Activated CD4-positive, alpha-beta T cell treated with anti-CD3 and anti-CD28 coated beads for 36 hours (primary cell): ENCODE results near the gene TRAP1. TPM values are rescaled to one million over a fixed set of nuclear protein-coding genes. Genes with fewer than 3 reads are reported as not detected.
A peak's percentile ranks its signal among the peaks of the same experiment; 100 is the strongest.

Experiments used
- ATAC-seq: fragments of 200-7000 bp; cut with Tn5 transposase; one replicate; pipeline ENCODE4 v1.10.0; 2021; ENCODE audit warnings: mild to moderate bottlenecking, moderate library complexity
- CTCF ChIA-PET: fragments of 350-600 bp; sonication (Branson Sonifier 250); formaldehyde crosslinking; loops from one replicate; lab custom pipeline; 2021; ENCODE audit warnings: antibody characterized with exemption; lab: Charles Lee
- POLR2A ChIA-PET: fragments of 350-600 bp; sonication (Branson Sonifier 250); formaldehyde crosslinking; loops from one replicate; lab custom pipeline; 2021; ENCODE audit warnings: antibody characterized with exemption, inconsistent platforms; lab: Charles Lee
- DNase-seq: peaks from one replicate; pipeline ENCODE4 v3.0.0-alpha.2; 2020
- H3K27ac Mint-ChIP-seq: one replicate; pipeline ENCODE4 v1.8.0; 2021; ENCODE audit warnings: mixed read lengths
- H3K27me3 Mint-ChIP-seq: one replicate; pipeline ENCODE4 v1.8.0; 2021; ENCODE audit warnings: mixed read lengths
- H3K36me3 Mint-ChIP-seq: one replicate; pipeline ENCODE4 v1.8.0; 2021; ENCODE audit warnings: low read depth, mixed read lengths
- H3K4me1 Mint-ChIP-seq: one replicate; pipeline ENCODE4 v1.8.0; 2021; ENCODE audit warnings: mixed read lengths
- H3K4me3 Mint-ChIP-seq: one replicate; pipeline ENCODE4 v1.8.0; 2021; ENCODE audit warnings: mild to moderate bottlenecking, moderate library complexity, mixed read lengths
- H3K9me3 Mint-ChIP-seq: one replicate; pipeline ENCODE4 v1.8.0; 2021; ENCODE audit warnings: low read depth, mixed read lengths
- intact Hi-C, 2 experiments: fragments of 100-400 bp; cut with DNase I in 1 of 2; cut with micrococcal nuclease in 1 of 2; formaldehyde crosslinking; loops; one replicate each; pipeline versions ENCODE4 v1.14.2 to v1.15.1; 2022 to 2024; cut with DNase I, micrococcal nuclease
- total RNA-seq, 2 experiments: library from RNA; stranded (reverse); gene quantifications; one replicate each; pipeline ENCODE4 v1.2.3, GENCODE V29; 2021

The TRAP1 gene
- total RNA-seq, 2 experiments from 2014 or later, result 306 to 360 TPM

GRCh38 chr16:3643095-3643730, 74.1 kb downstream of the TRAP1 start:
- Mint-ChIP-seq H3K9me3 (no peaks in the 10 kb centered on the region), H3K4me3 (no peak overlapping the region), H3K27me3 (no peaks in the 10 kb centered on the region), H3K27ac (no peak overlapping the region), H3K4me1 (peaks cover 6% of the 10 kb centered on the region), H3K36me3 (peaks cover 6% of the 10 kb centered on the region)
- intact Hi-C loops, result no loop called here
- ATAC-seq (no peak), DNase-seq (no peak)
- POLR2A ChIA-PET, result no interaction called here
- CTCF ChIA-PET, result interaction anchor here (0.6 kb wide), 1 partner anchor 31 kb away, joined by 3 read pairs; the partner anchor contains the start of gene SLX4

- no peaks in the 10 kb centered on the region for H3K27me3 Mint-ChIP-seq
- H3K36me3 Mint-ChIP-seq, result peaks cover 6% of the 10 kb centered on the region
- H3K9me3 Mint-ChIP-seq, result no peaks in the 10 kb centered on the region
- no peak overlapping the region for H3K4me3 Mint-ChIP-seq
- no peak overlapping the region for H3K27ac Mint-ChIP-seq
- CTCF ChIA-PET, result interaction anchor here (0.6 kb wide), 1 partner anchor 31 kb away, joined by 3 read pairs; the partner anchor contains the start of gene SLX4
- DNase-seq (no peak), ATAC-seq (no peak)
- intact Hi-C loops, result no loop called here
- H3K4me1 Mint-ChIP-seq, result peaks cover 12% of the 10 kb centered on the region
- POLR2A ChIA-PET, result no interaction called here
Measured at GRCh38 chr16:3642397-3643094, 74.8 kb downstream of the TRAP1 start.

- DNase-seq, result no peak
- Mint-ChIP-seq H3K9me3 (no peaks in the 10 kb centered on the region), H3K27ac (no peak overlapping the region), H3K4me1 (peaks cover 19% of the 10 kb centered on the region), H3K27me3 (no peaks in the 10 kb centered on the region), H3K4me3 (no peak overlapping the region), H3K36me3 (peaks cover 6% of the 10 kb centered on the region)
- no peak for ATAC-seq
- ChIA-PET CTCF (no interaction called here), POLR2A (no interaction called here)
- intact Hi-C loops, result no loop called here
Measured at GRCh38 chr16:3641801-3642396, 75.4 kb downstream of the TRAP1 start.

GRCh38 chr16:3640632-3641501, 76.5 kb downstream of the TRAP1 start:
- intact Hi-C loops, result no loop called here
- no peak for ATAC-seq
- H3K4me1 Mint-ChIP-seq, result peaks cover 25% of the 10 kb centered on the region

GRCh38 chr16:3640207-3640606, 77.1 kb downstream of the TRAP1 start:
- intact Hi-C loops, result no loop called here
- no peak overlapping the region for H3K27ac Mint-ChIP-seq
- peaks cover 27% of the 10 kb centered on the region for H3K4me1 Mint-ChIP-seq
- H3K4me3 Mint-ChIP-seq, result no peak overlapping the region
- no peaks in the 10 kb centered on the region for H3K9me3 Mint-ChIP-seq
- DNase-seq (no peak), ATAC-seq (no peak)
- POLR2A ChIA-PET, result no interaction called here
- H3K36me3 Mint-ChIP-seq, result peaks cover 6% of the 10 kb centered on the region
- CTCF ChIA-PET, result interaction anchor here (0.6 to 2.1 kb wide), 3 partner anchors 9 to 20 kb away, joined by 3 to 6 read pairs (median 4); partner anchors contain the start of gene DNASE1
- H3K27me3 Mint-ChIP-seq, result no peaks in the 10 kb centered on the region

More at GRCh38 chr16:3640632-3641501, 76.5 kb downstream of the TRAP1 start:
- no peaks in the 10 kb centered on the region for H3K9me3 Mint-ChIP-seq
- no peak overlapping the region for H3K4me3 Mint-ChIP-seq
- POLR2A ChIA-PET, result interaction anchor here (0.6 kb wide), 1 partner anchor 137 kb away, joined by 5 read pairs; no protein-coding TSS in a partner anchor
- CTCF ChIA-PET, result interaction anchor here (0.6 to 2.1 kb wide), 4 partner anchors 9 to 106 kb away, joined by 3 to 6 read pairs (median 4); partner anchors contain the start of gene DNASE1
- DNase-seq, result no peak
- H3K36me3 Mint-ChIP-seq, result peaks cover 6% of the 10 kb centered on the region
- no peaks in the 10 kb centered on the region for H3K27me3 Mint-ChIP-seq
- no peak overlapping the region for H3K27ac Mint-ChIP-seq

GRCh38 chr16:3638916-3639644, 78.2 kb downstream of the TRAP1 start:
- CTCF ChIA-PET, result interaction anchor here (1.7 to 2.1 kb wide), 2 partner anchors 10 to 15 kb away, joined by 4 to 6 read pairs; partner anchors contain the start of gene DNASE1
- DNase-seq (no peak), ATAC-seq (no peak)
- POLR2A ChIA-PET, result no interaction called here
- Mint-ChIP-seq H3K9me3 (no peaks in the 10 kb centered on the region), H3K27me3 (no peaks in the 10 kb centered on the region), H3K4me3 (no peak overlapping the region), H3K36me3 (peaks cover 6% of the 10 kb centered on the region), H3K27ac (peak overlapping the region; percentile 53), H3K4me1 (peaks cover 27% of the 10 kb centered on the region)
- intact Hi-C loops, result no loop called here

- H3K4me1 Mint-ChIP-seq, result peaks cover 27% of the 10 kb centered on the region
- DNase-seq (peak; percentile 58), ATAC-seq (peak; percentile 89)
- intact Hi-C loops, result no loop called here
- H3K9me3 Mint-ChIP-seq, result no peaks in the 10 kb centered on the region
- POLR2A ChIA-PET, result no interaction called here
- peaks cover 6% of the 10 kb centered on the region for H3K36me3 Mint-ChIP-seq
- H3K27me3 Mint-ChIP-seq, result no peaks in the 10 kb centered on the region
- CTCF ChIA-PET, result interaction anchor here (0.6 to 1.1 kb wide), 3 partner anchors 10 to 109 kb away, joined by 3 read pairs; no protein-coding TSS in a partner anchor
- H3K27ac Mint-ChIP-seq, result peak overlapping the region; percentile 83
- H3K4me3 Mint-ChIP-seq, result no peak overlapping the region
Measured at GRCh38 chr16:3637371-3637923, 79.9 kb downstream of the TRAP1 start.

GRCh38 chr16:3625911-3626732, 91.2 kb downstream of the TRAP1 start:
- ATAC-seq (peak; percentile 92), DNase-seq (no peak)
- intact Hi-C loops, result no loop called here
- Mint-ChIP-seq H3K9me3 (no peaks in the 10 kb centered on the region), H3K4me1 (peaks cover 30% of the 10 kb centered on the region), H3K36me3 (no peaks in the 10 kb centered on the region), H3K27me3 (no peaks in the 10 kb centered on the region), H3K4me3 (peak overlapping the region; percentile 36), H3K27ac (peak overlapping the region; percentile 81)
- ChIA-PET POLR2A (interaction anchor here (0.6 kb wide), 1 partner anchor 14 kb away, joined by 3 read pairs; no protein-coding TSS in a partner anchor), CTCF (no interaction called here)

- ChIA-PET POLR2A (no interaction called here), CTCF (no interaction called here)
- intact Hi-C loops, result no loop called here
- Mint-ChIP-seq H3K27ac (no peak overlapping the region), H3K27me3 (no peaks in the 10 kb centered on the region), H3K4me1 (peaks cover 30% of the 10 kb centered on the region), H3K9me3 (no peaks in the 10 kb centered on the region), H3K4me3 (no peak overlapping the region), H3K36me3 (no peaks in the 10 kb centered on the region)
- DNase-seq (no peak), ATAC-seq (no peak)
Measured at GRCh38 chr16:3625331-3625730, 92.0 kb downstream of the TRAP1 start.

- Mint-ChIP-seq H3K27me3 (no peaks in the 10 kb centered on the region), H3K27ac (no peak overlapping the region), H3K4me3 (no peak overlapping the region), H3K9me3 (no peaks in the 10 kb centered on the region), H3K36me3 (no peaks in the 10 kb centered on the region), H3K4me1 (peaks cover 31% of the 10 kb centered on the region)
- ChIA-PET POLR2A (no interaction called here), CTCF (no interaction called here)
- intact Hi-C loops, result no loop called here
- no peak for ATAC-seq
- DNase-seq, result no peak
Measured at GRCh38 chr16:3623642-3624041, 93.7 kb downstream of the TRAP1 start.
